ENCODE data around the gene UNC13C.

GRCh38 chr15:54150255-54150654, 172.0 kb downstream of the UNC13C start:
- TF ChIP-seq ZNF24 (IDR thresholded peaks at IDR 0.05) (no peak), GPN1 (CRISPR knock-in tag; IDR thresholded peaks at IDR 0.05; ENCODE audit: borderline replicate concordance) (no peak), SNAPC5 (CRISPR knock-in tag; IDR thresholded peaks at IDR 0.05; ENCODE audit: borderline replicate concordance) (no peak), ZNF646 (CRISPR knock-in tag; IDR thresholded peaks at IDR 0.05) (no peak), CEBPZ (IDR thresholded peaks at IDR 0.05; ENCODE audit: low read length) (no peak), HCFC1 (IDR thresholded peaks at IDR 0.05; ENCODE audit: low read depth, low read length) (no peak), PHF8 (CRISPR knock-in tag; IDR thresholded peaks at IDR 0.05) (no peak), MED13 (CRISPR knock-in tag; IDR thresholded peaks at IDR 0.05) (no peak), RARG (CRISPR knock-in tag; IDR thresholded peaks at IDR 0.05; ENCODE audit: low read depth) (no peak), HNRNPK (IDR thresholded peaks at IDR 0.05; ENCODE audit: low read depth, low read length, poor library complexity, severe bottlenecking) (no peak), ATF5 (CRISPR knock-in tag; IDR thresholded peaks at IDR 0.05; ENCODE audit: low read depth) (no peak), CTCF (CRISPR knock-in tag; IDR thresholded peaks at IDR 0.05) (no peak), HOXA7 (CRISPR knock-in tag; IDR thresholded peaks at IDR 0.05) (no peak)
